Transverse colon (tissue), 3 donors: ENCODE data around the gene PLCL1.

Experiments
- CTCF ChIP-seq, 5 experiments: fragments of 200-600 bp in 3 of 5; fragments of 450-650 bp in 2 of 5; sonication (generic) in 3 of 5; IDR thresholded peaks; 1 replicate in 2 of 5; 2 replicates in 3 of 5; pipeline ENCODE4 v1.5.1; 2016 to 2017; ENCODE audit warnings: antibody characterized with exemption in 5 of 5, inconsistent platforms in 3 of 5, mild to moderate bottlenecking in 2 of 5, moderate library complexity in 1 of 5
- EP300 ChIP-seq: sonication (generic); formaldehyde crosslinking; IDR thresholded peaks from one replicate; pipeline ENCODE4 v1.6.1; 2017; ENCODE audit warnings: antibody characterized with exemption, low read depth

- TF ChIP-seq CTCF (IDR thresholded peaks at IDR 0.05) (no peak), EP300 (no peak)
Observed at GRCh38 chr2:198165289-198165688, 360.9 kb downstream of the PLCL1 start.
